ENCODE results near the gene EXOC3L1. TPM values are rescaled to one million over a fixed set of nuclear protein-coding genes. Genes with fewer than 3 reads are reported as not detected.
A peak's percentile ranks its signal among the peaks of the same experiment; 100 is the strongest.

The EXOC3L1 gene
- total and polyA plus RNA-seq, 2 of the 13 experiments (the other 11 are each of a cell fraction or from before 2014, with no cell fraction given): 0.12 TPM; not detected in 1

- TF ChIP-seq ZNF333 (CRISPR knock-in tag; IDR thresholded peaks at IDR 0.05; ENCODE audit: borderline replicate concordance) (peak; percentile 66), ARID3A (IDR thresholded peaks at IDR 0.05; ENCODE audit: low read depth, low read length) (no peak), TFDP1 (CRISPR knock-in tag; IDR thresholded peaks at IDR 0.05; ENCODE audit: borderline replicate concordance) (peak; percentile 93; the same call in 1 of the 2 replicates), ZZZ3 (CRISPR knock-in tag; IDR thresholded peaks at IDR 0.05; ENCODE audit: borderline replicate concordance) (peak; percentile 84; the same call in 1 of the 2 replicates), ZNF850 (CRISPR knock-in tag; conservative IDR thresholded peaks at IDR 0.05) (no peak), SRSF9 (IDR thresholded peaks at IDR 0.05; ENCODE audit: borderline replicate concordance, insufficient read depth, low read depth, low read length, poor library complexity, severe bottlenecking) (no peak), CEBPZ (IDR thresholded peaks at IDR 0.05; ENCODE audit: low read length) (no peak), ZNF501 (CRISPR knock-in tag; IDR thresholded peaks at IDR 0.05) (peak; percentile 91), ZFP36L2 (CRISPR knock-in tag; IDR thresholded peaks at IDR 0.05) (no peak), SIX4 (CRISPR knock-in tag; IDR thresholded peaks at IDR 0.05) (no peak; the same call in 1 of the 2 replicates), DMAP1 (CRISPR knock-in tag; IDR thresholded peaks at IDR 0.05) (peak; percentile 70), MEIS1 (CRISPR knock-in tag; IDR thresholded peaks at IDR 0.05; ENCODE audit: borderline replicate concordance) (peak; percentile 94)
- TF ChIP-seq, protein P1, sequence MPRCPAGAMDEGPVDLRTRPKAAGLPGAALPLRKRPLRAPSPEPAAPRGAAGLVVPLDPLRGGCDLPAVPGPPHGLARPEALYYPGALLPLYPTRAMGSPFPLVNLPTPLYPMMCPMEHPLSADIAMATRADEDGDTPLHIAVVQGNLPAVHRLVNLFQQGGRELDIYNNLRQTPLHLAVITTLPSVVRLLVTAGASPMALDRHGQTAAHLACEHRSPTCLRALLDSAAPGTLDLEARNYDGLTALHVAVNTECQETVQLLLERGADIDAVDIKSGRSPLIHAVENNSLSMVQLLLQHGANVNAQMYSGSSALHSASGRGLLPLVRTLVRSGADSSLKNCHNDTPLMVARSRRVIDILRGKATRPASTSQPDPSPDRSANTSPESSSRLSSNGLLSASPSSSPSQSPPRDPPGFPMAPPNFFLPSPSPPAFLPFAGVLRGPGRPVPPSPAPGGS (CRISPR knock-in tag; IDR thresholded peaks at IDR 0.05): peak; percentile 97
- TF ChIP-seq, protein P2, sequence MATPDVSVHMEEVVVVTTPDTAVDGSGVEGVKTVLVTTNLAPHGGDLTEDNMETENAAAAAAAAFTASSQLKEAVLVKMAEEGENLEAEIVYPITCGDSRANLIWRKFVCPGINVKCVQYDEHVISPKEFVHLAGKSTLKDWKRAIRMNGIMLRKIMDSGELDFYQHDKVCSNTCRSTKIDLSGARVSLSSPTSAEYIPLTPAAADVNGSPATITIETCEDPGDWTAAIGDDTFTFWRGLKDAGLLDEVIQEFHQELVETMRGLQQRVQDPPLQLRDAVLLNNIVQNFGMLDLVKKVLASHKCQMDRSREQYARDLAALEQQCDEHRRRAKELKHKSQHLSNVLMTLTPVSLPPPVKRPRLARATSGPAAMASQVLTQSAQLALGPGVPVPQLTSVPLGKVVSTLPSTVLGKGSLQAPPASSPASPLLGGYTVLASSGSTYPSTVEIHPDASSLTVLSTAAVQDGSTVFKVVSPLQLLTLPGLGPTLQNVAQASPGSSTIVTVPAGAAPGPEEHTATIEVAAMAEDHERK (CRISPR knock-in tag; IDR thresholded peaks at IDR 0.05; ENCODE audit: low read depth): peak; percentile 74; the same call in 1 of the 2 replicates
- TF ChIP-seq, protein P3, sequence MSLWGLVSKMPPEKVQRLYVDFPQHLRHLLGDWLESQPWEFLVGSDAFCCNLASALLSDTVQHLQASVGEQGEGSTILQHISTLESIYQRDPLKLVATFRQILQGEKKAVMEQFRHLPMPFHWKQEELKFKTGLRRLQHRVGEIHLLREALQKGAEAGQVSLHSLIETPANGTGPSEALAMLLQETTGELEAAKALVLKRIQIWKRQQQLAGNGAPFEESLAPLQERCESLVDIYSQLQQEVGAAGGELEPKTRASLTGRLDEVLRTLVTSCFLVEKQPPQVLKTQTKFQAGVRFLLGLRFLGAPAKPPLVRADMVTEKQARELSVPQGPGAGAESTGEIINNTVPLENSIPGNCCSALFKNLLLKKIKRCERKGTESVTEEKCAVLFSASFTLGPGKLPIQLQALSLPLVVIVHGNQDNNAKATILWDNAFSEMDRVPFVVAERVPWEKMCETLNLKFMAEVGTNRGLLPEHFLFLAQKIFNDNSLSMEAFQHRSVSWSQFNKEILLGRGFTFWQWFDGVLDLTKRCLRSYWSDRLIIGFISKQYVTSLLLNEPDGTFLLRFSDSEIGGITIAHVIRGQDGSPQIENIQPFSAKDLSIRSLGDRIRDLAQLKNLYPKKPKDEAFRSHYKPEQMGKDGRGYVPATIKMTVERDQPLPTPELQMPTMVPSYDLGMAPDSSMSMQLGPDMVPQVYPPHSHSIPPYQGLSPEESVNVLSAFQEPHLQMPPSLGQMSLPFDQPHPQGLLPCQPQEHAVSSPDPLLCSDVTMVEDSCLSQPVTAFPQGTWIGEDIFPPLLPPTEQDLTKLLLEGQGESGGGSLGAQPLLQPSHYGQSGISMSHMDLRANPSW (CRISPR knock-in tag; IDR thresholded peaks at IDR 0.05; ENCODE audit: borderline replicate concordance): peak; percentile 78; the same call in 1 of the 2 replicates
Observed at GRCh38 chr16:67173808-67174705, 15.9 kb downstream of the EXOC3L1 start (continued).

All from HepG2 (cell line).